GM19438 (cell line): Measurements from ENCODE around the gene DGCR8.
A peak's percentile ranks its signal among the peaks of the same experiment; 100 is the strongest.

Experiments
- ATAC-seq: cut with Tn5 transposase; IDR thresholded peaks from one replicate; pipeline ENCODE4 v1.9.1; 2021; ENCODE audit warnings: low read depth; ENCODE audit not compliant: unreplicated experiment

The DGCR8 gene

GRCh38 chr22:20079745-20080444 lies at the start of gene DGCR8:
DGCR8 (plus strand) TSS chr22:20080241; CDS start chr22:20085964, 5,723 bp downstream.
- peak; percentile 71 for ATAC-seq

- no peak for ATAC-seq
Observed at GRCh38 chr22:20031732-20032406, 48.2 kb upstream of the DGCR8 start.

GRCh38 chr22:20032407-20032991 lies 47.5 kb upstream of the DGCR8 start:
- ATAC-seq: no peak

- no peak for ATAC-seq
Observed at GRCh38 chr22:20033045-20033706, 46.9 kb upstream of the DGCR8 start.

- ATAC-seq: no peak
Observed at GRCh38 chr22:20034143-20034542, 45.9 kb upstream of the DGCR8 start.

- no peak for ATAC-seq
Observed at GRCh38 chr22:20035375-20036083, 44.5 kb upstream of the DGCR8 start.

GRCh38 chr22:20036084-20036482 lies 44.0 kb upstream of the DGCR8 start:
- no peak for ATAC-seq

- ATAC-seq: no peak
Observed at GRCh38 chr22:20036535-20037392, 43.3 kb upstream of the DGCR8 start.

GRCh38 chr22:20037419-20037818 lies 42.6 kb upstream of the DGCR8 start:
- no peak for ATAC-seq

GRCh38 chr22:20038574-20038973 lies 41.5 kb upstream of the DGCR8 start:
- ATAC-seq: no peak

GRCh38 chr22:20039683-20040325 lies 40.2 kb upstream of the DGCR8 start:
- no peak for ATAC-seq

GRCh38 chr22:20040327-20041200 lies 39.5 kb upstream of the DGCR8 start:
- ATAC-seq: no peak

- ATAC-seq: no peak
Observed at GRCh38 chr22:20043057-20043996, 36.7 kb upstream of the DGCR8 start.

GRCh38 chr22:20043997-20044342 lies 36.1 kb upstream of the DGCR8 start:
- ATAC-seq: no peak

GRCh38 chr22:20044495-20045151 lies 35.4 kb upstream of the DGCR8 start:
- ATAC-seq: no peak

- ATAC-seq: no peak
Observed at GRCh38 chr22:20046730-20047129, 33.3 kb upstream of the DGCR8 start.

- ATAC-seq: no peak
Observed at GRCh38 chr22:20051927-20052308, 28.1 kb upstream of the DGCR8 start.
